Right forelimb (tissue), 1 donor: ENCODE results near the gene GHITM.

ENCODE experiments used
- DNase-seq: peaks from one replicate; pipeline ENCODE4 v3.0.0-alpha.2; 2018

GHITM gene

DNA sequence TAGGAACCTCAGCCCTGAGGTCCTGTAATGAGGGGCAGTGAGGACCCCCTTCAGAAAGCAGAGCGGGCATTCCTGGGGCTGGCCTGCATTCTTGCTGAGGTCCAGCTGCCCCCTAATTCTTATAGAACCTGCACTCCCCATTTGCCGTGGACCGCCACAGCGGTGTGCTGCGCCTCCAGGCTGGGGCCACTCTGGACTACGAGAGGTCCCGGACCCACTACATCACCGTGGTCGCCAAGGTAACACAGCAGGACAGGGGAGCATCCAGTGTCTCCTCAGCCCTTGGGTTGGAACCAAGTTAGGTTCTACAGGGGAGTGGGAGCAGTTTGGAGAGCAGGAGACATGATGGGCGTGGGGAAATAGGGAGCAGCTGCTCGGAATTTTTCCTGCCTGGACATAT is 62.4 kb downstream of the GHITM start:
- DNase-seq, result no peak

DNA sequence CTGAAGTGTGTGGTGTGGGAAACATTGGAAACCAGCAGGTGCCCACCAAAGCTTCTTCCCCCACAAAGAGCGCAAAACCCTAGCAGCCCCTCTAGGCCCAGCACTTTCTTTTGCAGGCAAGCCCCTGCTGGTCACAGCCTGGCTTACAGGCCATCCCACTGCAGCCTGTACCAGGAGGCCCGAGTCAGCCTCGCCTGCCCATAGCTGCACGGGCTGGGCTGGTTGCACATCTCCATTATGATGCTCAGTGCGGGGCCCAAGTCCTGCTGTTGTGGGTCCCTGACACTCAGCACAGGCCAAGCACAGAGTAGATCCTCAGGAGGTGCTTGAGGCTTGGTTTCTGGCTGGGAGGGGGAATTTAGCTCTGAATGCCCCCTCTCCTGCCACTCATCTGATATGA is 63.0 kb downstream of the GHITM start:
- no peak for DNase-seq
